ENCODE measurements around the gene DOCK3.
"Not testable (repeated sequence)": the region's sequence is repeated elsewhere in the genome, so short reads cannot be mapped to it uniquely, and the experiment has no call there.

Gene DOCK3

DNA sequence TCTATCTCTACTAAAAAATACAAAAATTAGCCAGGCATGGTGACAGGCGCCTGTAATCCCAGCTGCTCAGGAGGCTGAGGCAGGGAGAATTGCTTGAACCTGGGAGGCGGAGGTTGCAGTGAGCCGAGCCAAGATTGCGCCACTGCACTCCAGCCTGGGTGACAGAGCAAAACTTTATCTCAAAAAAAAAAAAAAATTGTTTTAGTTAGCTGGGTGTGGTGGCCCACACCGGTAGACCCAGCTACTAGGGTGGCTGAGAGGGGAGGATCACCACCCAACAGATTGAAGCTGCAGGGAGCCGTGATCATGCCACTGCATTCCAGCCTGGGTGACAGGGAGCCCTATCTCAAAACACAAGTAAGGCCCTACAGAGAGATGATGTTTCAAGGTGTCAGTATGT is 712.6 kb downstream of the DOCK3 start:
- DNase-seq (ENCODE audit: low read depth) = not testable (repeated sequence)

DNA sequence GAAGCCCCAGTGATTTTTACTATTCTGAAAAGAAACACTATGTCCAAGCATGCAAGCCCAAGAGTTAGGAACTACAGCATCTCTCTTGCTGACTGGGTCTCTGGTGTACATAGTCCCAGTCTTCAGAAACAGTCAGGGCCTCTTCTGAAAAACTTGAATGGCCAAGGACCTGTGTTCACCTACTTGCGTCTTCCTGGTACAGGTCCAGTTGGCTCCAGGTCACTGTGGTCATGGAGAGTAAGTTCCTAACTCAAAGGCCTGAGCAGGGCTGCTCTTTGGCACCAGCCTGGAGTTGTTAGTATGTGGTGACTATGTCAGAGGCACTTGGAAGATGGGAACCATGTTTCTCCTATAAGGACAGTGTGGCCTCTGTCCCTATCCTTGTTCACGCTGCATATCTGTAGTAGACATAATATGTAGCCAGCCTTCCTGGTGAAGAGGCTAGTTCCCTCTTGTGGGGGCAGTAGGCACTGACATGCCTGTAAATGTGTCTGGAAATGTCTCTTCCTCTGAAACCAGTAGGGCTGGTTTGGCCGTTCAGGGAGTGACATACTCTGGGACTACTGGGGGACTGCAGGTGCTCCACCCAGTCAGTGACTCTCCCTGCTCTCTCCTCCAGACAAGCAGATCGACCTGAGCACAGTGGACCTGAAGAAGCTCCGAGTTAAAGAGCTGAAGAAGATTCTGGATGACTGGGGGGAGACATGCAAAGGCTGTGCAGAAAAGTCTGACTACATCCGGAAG is 713.7 kb downstream of the DOCK3 start:
- DNase-seq (ENCODE audit: low read depth) = no peak

DNA sequence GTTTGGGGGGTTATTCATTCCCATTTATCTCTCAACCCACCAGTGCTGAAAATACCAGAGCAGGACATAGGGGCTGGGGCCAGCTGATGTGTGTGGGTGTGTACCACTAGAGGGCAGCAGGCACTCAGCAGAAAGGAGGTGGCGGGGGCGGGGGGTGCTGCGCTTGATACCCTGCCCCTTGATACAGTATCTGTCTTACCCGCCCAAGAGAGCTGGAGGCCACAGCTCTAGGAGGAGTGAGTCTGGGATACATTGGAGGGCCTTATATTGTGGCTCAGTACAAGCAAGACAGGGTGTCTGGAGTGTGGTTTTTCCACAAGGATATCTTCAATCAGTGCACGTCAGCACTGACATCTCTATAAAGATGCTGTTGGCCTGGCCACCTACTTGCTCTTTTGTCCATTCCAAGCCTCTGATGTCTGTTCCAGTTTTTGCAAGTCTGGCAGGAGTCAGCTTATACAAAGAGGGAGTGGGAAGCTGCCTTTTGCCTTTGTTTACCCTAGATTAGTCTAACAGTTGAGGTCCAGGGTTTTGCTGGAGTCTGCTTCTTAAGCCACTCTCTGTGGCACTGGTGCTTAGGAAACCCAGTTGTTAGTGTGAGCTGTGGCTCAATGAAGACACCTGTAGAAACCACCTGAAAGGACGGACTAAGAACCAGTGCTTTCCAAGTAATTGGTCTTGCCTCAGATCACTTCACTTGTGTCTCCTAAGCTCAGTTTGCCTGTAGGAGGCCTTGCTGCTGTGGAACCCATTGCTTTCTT is 714.9 kb downstream of the DOCK3 start:
- peak; percentile 36 for DNase-seq (ENCODE audit: low read depth)

GRCh38 chr3:51390246-51391074 is 715.7 kb downstream of the DOCK3 start:
- DNase-seq (ENCODE audit: low read depth) = no peak

DNA sequence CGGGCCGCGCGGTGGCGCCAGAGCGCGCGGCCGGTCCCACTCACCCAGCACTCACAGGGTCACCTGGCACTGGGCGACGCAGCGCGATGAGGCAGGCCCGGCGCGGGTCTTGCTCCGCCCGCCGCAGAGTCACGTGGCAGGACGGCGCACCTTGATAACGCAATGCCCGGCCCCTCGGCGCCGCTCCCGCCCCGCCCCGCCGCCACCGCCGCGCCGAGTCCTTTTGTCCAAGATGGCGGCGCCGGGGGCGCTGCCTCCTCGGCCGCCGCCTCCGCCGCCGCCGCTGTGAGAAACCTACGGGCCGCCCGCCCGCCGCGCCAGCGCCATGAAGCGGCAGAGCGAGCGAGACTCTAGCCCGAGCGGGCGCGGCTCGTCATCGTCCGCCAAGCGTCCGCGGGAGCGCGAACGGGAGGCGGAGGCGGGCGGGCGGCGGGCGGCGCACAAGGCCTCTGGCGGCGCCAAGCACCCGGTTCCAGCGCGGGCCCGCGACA is 716.4 kb downstream of the DOCK3 start, which contains the start of gene RBM15B:
Gene RBM15B, plus strand, starts transcription at position 211 of the 491 bp plus-strand sequence. Its CDS starts 115 bp downstream, at position 326.
- peak; percentile 97 for DNase-seq (ENCODE audit: low read depth)

GRCh38 chr3:51391566-51392354 is 717.0 kb downstream of the DOCK3 start:
- DNase-seq (ENCODE audit: low read depth) = peak; percentile 37

DNA sequence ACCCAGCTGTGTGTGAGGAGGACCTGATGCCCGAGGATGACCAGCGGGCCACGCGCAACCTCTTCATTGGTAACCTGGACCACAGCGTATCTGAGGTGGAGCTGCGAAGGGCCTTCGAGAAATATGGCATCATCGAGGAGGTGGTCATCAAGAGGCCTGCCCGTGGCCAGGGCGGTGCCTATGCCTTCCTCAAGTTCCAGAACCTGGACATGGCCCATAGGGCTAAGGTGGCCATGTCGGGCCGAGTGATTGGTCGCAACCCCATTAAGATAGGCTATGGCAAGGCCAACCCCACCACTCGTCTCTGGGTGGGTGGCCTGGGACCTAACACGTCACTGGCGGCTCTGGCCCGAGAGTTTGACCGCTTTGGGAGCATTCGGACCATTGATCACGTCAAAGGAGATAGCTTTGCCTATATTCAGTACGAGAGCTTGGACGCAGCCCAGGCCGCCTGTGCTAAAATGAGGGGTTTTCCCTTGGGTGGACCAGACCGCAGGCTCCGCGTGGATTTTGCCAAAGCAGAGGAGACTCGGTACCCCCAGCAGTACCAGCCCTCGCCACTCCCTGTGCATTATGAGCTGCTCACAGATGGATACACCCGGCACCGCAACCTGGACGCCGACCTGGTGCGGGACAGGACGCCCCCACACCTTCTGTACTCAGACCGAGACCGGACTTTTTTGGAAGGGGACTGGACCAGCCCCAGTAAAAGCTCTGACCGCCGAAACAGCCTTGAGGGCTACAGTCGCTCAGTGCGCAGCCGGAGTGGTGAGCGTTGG is 717.8 kb downstream of the DOCK3 start:
- no peak for DNase-seq (ENCODE audit: low read depth)

DNA sequence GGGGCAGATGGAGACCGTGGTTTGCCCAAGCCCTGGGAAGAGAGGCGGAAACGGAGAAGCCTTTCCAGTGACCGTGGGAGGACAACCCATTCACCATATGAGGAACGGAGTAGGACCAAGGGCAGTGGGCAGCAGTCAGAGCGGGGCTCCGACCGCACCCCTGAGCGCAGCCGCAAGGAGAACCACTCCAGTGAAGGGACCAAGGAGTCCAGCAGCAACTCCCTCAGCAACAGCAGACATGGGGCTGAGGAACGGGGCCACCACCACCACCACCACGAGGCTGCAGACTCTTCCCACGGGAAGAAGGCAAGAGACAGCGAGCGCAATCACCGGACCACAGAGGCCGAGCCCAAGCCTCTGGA is 718.4 kb downstream of the DOCK3 start:
- DNase-seq (ENCODE audit: low read depth) = no peak

- DNase-seq (ENCODE audit: low read depth) = no peak
These were observed 718.8 kb downstream of the DOCK3 start for GRCh38 chr3:51393564-51393963.

DNA sequence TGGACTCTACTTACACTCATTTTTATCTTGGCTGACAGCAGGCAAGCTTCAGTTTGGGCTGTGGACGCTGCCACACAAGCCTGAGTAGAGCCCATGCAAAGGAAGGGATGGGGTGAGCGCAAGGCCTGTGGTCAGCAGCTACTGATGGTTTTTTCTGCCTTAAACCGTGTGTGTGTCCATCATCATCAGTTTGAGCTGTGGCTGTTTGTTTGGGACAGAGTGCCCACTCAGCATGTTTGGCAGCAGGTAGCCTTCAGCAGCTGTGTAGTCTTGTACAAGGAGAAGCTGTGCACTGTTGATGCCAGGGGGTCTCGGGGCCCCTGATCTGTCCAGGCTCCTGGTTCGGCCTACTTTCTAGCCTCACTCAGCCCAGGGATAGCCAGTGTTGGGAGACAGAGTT is 719.8 kb downstream of the DOCK3 start:
- DNase-seq (ENCODE audit: low read depth) = no peak

DNA sequence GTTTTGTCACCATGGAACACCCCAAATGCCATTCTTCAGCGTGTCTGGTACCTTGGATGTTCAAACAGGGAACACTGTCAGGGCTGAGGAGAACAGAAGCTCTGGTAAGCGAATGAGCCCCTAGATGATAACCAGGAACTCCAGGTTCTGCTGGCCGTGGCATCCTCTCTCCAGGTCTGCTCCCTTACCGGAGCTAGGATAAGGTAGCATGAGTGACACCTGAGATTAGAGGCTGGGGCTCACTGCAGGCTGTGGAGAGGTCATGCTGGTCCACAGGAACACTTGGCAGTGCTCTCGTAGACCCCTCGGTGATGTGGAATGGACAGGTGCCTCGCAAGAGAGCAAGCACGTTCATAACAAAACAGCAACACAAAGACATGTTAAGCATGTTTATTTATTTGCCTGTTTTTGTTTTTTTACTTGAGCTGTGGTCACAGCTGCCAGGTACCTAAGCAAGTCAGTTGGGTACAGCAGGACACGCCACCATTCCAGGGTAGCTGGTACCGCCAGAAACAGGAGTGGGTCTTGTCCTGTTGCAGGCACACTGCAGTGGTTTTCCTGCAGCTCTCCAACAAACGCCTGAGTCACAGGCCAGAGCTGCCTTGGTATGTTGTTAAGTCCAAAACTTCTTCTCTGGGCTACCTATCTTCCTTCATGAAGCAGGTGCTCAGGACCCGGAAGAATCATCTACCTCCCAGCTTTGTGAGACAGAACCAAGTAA is 720.9 kb downstream of the DOCK3 start:
- no peak for DNase-seq (ENCODE audit: low read depth)

DNA sequence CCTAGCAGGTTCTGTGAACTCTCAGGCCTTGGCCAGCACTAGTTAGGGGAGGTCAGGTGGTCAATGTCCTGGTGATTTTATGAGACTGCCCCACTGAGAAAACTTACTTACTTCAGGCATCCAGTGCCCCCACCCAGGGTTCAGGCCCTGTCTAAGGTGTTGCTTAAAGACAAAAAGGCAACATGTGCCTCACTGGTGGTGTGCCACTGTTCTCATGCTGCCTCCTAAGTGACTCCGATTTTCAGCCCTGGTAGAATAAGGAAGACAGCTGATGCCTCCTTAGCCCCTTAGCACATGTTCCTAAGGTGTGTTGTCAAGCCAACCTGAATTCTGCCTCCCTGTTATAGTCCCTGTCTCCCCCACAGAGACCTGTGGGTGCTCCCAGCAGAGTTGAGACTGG is 721.7 kb downstream of the DOCK3 start:
- no peak for DNase-seq (ENCODE audit: low read depth)

GRCh38 chr3:51397392-51397791 is 722.7 kb downstream of the DOCK3 start:
- DNase-seq (ENCODE audit: low read depth) = no peak

DNA sequence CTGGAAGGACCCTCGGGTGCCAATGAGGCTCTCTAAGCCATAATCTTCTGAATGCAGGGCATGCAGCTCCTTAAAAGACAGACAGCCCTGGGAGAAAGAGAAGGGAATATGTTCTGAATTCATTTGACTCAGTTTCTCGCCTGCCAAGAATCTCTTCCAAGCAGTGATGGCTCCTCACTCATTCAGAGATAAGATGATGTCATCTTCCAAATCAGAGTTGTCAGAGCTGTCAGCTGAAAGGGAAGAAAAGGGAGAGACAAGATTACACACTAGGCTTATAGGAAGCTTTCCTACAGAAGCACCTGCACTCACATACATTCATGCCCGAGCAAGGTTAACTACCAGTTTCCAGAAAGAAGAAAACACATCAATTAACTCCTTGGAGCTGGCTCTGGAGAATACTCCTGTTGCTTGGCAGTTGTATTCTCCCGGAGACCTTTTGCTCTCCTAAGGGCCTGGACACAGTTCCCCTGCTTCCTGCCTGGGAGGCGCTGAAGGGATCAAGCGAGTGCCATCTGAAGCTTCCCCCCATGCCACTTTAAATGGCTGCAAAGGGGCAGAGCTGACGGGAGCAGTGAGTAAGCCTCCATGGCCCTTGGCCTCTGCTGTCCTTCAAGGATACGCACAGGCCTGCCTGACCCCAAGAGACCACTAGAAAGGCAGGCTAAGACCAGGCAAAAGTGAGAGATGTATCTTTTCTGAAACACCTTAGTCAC is 724.0 kb downstream of the DOCK3 start:
- no peak for DNase-seq (ENCODE audit: low read depth)

DNA sequence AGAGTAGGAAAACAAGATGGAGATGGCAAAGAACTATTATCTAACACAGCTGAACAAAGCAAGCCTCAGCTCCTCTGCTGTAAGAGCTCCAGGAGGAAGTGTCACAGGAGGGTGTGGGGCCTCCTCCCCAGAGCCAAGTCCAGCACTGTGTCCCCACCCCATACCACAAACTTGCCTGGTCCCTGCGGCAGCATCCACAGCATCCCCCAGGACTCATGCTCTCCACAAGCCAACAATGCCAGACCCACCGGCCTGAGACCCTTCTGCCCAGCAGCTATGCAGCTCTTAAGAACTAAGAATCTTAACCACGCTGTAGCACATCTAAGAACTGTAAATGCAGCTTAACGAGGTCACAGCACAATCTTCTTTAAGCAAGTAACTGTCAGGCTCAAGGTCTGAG is 725.4 kb downstream of the DOCK3 start:
- no peak for DNase-seq (ENCODE audit: low read depth)

GRCh38 chr3:51401735-51402134 is 727.0 kb downstream of the DOCK3 start:
- DNase-seq (ENCODE audit: low read depth) = no peak

GRCh38 chr3:51403675-51404074 is 728.9 kb downstream of the DOCK3 start:
- DNase-seq (ENCODE audit: low read depth) = no peak

- no peak for DNase-seq (ENCODE audit: low read depth)
These were observed 733.3 kb downstream of the DOCK3 start for GRCh38 chr3:51408021-51408420.

- DNase-seq (ENCODE audit: low read depth) = no peak
These were observed 734.1 kb downstream of the DOCK3 start for GRCh38 chr3:51408813-51409212.

- no peak for DNase-seq (ENCODE audit: low read depth)
These were observed 747.5 kb downstream of the DOCK3 start for GRCh38 chr3:51422211-51422610.
